GM18868 (cell line): ENCODE measurements around the gene SLC4A5.

Source experiments
- ATAC-seq: cut with Tn5 transposase; IDR thresholded peaks from one replicate; pipeline ENCODE4 v1.9.1; 2021; ENCODE audit warnings: mild to moderate bottlenecking, moderate library complexity; ENCODE audit not compliant: unreplicated experiment

The SLC4A5 gene, protein sequence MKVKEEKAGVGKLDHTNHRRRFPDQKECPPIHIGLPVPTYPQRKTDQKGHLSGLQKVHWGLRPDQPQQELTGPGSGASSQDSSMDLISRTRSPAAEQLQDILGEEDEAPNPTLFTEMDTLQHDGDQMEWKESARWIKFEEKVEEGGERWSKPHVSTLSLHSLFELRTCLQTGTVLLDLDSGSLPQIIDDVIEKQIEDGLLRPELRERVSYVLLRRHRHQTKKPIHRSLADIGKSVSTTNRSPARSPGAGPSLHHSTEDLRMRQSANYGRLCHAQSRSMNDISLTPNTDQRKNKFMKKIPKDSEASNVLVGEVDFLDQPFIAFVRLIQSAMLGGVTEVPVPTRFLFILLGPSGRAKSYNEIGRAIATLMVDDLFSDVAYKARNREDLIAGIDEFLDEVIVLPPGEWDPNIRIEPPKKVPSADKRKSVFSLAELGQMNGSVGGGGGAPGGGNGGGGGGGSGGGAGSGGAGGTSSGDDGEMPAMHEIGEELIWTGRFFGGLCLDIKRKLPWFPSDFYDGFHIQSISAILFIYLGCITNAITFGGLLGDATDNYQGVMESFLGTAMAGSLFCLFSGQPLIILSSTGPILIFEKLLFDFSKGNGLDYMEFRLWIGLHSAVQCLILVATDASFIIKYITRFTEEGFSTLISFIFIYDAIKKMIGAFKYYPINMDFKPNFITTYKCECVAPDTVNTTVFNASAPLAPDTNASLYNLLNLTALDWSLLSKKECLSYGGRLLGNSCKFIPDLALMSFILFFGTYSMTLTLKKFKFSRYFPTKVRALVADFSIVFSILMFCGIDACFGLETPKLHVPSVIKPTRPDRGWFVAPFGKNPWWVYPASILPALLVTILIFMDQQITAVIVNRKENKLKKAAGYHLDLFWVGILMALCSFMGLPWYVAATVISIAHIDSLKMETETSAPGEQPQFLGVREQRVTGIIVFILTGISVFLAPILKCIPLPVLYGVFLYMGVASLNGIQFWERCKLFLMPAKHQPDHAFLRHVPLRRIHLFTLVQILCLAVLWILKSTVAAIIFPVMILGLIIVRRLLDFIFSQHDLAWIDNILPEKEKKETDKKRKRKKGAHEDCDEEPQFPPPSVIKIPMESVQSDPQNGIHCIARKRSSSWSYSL

DNA sequence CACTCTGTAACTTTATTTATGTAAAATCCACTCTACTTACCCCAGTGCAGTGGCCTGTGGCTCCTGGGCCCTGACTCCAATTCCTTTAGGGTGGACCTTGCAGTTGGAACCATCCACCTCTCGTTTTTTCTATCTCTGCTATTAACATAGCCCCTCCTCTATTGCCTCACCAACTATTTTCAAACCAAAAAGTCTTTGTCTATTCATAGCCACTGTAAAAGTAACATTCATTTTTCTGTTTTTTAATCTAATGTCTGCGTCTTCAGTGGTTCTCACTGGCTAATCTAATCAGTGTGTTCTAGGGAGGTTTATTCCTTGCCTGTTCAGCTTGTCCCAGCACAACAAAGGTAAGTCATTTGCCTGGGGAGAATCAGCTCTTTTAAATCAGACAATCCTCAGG lies at the start of gene SLC4A5:
Gene SLC4A5, minus strand, starts transcription at position 101 of the 400 bp plus-strand sequence. CDS start 28,393 bp downstream, outside the sequence.
- ATAC-seq = no peak

DNA sequence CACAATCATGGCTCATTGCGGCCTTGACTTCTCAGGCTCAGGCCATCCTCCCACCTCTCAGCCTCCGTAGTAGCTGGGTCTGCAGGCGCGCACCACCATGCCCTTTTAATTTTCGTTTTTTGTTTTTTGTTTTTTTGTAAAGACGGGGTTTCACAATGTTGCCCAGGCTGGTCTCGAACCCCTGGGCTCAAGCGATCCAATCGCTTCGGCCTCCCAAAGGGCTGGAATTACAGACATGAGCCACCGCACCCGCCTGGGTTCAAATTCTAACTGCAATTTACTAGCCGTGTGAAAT lies 49.2 kb upstream of the SLC4A5 start:
- no peak for ATAC-seq

DNA sequence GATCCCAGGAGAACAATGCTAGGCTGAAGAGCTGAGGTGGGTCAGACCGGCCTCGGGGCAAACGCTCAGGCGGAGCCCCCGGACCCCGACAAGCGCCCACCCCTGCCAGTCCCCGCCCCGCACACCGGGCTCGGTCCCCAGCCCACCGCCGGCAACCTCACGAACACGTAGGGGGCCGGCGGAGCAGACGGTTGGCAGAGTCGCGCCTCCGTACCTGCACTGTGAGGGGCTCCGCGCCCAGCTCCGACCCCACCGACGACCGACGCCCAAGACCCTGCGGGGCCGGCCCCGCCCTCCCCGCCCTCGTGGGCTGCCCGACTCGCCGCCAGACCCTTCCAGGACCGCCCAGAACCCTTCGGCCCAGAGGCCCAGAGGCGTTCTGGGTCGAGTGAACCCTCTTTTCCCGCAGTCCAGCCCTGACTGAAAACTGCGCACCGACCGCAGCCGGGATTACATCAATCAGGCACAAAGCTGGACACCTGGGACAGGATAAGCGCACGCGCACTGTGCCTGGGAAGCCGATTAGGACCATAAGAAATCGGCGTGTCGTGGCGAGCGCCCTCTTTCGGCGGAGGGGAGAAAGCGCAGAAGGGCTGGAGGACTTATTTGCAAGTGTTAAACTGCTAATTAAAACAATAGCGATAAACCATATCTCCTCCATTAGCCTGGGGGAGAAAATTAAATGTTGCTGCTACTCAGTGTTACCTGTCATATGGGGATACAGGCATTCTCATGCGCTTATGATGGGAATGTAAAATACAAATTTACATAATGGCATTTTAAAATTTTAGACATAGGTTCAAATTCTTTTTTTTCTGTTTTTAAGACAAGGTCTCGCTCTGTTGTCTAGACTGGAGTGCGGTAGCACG lies 48.6 kb upstream of the SLC4A5 start:
- peak; percentile 50 for ATAC-seq

DNA sequence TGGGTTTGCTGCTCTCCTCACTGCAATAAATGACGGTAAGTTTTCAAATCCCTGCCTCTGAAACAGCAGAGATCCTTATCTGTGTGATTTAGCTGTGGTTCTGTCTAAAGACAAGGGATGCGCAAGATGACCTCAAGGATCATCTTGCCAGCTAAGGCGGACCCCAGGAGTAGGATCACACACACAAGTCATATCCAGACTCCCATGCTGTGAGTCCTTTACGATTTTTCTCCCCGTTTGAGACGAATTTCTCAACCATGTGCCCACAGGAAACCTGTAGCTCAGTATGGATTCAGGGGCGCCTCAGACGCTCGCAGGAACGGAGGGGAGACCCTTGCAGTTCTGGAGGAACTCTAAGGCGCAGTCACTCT lies 48.0 kb upstream of the SLC4A5 start:
- peak; percentile 6 for ATAC-seq

DNA sequence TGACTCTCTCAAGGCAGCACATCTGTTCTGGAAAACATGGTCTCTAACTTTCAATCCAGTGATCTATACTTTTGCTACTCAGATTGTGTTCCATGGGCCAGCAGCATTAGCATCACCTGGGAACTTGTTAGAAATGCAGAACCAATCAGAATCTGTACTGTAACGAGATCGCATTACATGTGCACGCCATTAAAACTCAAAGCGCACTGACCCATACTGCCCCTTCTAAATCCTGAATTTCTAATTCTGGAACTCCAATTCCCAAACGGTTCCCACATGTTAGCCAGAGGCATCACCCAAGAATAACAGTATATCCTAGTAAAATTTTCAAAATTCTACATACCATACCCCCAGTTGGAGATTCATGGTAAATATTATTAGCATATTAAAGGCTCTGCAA lies 47.4 kb upstream of the SLC4A5 start:
- ATAC-seq = no peak

DNA sequence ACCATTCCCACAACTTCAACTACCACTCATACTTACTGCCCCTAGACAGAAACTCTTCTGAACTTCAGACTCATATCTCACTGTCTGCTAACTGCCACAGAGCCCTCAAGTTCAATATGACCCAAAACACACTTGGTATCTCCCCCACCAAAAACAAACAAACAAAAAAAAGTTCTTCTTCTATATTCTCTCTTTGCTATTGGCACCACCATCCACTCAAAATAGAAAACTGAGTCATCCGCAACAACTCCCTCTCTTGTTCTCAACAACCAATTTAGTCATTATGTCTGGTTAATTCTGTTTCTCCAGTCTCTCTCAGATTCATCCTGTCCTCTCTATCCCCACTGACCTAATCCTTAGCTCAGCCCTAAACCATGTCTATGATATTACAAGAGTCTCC lies 44.1 kb upstream of the SLC4A5 start:
- ATAC-seq = peak; percentile 52

DNA sequence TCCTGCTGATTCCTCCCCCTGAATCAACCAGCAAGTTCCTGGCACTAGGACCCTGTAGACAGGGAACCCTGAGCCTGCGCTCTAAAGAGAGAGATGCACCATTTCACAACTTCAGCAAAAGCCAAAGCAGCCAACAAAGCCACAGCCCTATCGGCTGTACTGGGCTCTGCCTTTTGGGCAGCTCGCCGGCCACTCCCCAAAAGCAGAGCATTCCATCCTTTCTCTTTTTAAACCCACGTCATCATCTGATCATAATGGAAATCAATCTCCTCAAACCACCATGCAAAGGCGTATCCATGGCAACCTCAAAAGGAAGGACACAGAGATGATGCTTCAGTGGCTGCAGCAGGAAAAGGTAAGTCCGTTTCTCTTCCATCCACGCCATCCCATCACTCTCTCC lies 42.2 kb upstream of the SLC4A5 start:
- no peak for ATAC-seq

DNA sequence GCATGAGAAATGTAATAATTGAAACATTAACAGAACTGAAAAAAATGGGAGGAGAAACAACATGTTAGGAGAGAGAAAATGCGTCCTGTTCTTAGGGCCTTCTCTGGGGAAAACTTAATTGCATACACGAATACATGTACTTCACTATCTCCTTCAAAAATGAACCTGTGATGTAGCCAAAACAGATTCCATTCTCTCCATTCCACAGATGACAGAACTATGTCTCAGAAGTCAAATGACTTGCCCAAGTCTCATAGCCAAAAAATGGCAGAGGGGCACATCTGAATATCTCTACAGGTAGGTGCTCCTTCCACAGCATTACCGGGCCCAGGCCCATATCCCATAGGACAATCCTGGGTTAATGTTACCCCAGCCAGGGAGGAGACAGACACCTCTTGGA lies 40.8 kb upstream of the SLC4A5 start:
- ATAC-seq = no peak

DNA sequence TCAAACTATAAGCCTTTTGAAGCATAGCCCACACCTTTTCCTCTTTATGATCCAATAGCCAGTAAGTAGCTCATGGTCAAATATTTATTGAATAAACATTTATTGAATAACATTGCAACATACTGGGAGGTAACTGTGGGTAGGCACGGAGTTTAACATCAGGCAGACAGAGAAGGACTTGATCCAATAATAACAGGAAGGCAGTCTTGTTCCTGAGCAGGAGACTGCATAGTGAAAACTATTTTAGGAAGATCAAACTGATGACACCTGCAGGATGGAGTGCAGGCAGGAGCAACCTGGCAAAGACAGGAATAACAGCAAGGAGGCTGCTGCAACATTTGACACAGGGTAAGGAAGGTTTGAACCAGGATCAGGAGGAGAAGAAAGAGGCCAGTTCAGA lies 40.0 kb upstream of the SLC4A5 start:
- no peak for ATAC-seq

DNA sequence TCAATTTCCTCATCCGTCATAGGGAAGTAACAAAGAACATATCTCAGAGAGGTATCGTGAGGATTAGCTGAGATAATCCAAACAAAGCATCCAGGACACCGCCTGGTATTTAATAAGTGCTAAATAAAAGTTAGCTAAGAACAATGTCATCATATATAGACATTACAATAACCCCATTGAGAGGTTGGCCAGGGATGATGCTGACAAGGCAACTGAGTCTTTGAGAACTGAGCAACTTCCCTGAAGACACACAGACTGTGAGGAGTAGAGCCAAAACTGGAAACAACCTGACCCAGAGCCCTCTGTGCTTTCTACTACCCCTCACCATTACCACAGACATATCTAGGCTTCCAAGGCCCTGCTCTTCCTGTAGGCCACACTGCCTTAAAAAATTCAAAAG lies 38.5 kb upstream of the SLC4A5 start:
- ATAC-seq = no peak

DNA sequence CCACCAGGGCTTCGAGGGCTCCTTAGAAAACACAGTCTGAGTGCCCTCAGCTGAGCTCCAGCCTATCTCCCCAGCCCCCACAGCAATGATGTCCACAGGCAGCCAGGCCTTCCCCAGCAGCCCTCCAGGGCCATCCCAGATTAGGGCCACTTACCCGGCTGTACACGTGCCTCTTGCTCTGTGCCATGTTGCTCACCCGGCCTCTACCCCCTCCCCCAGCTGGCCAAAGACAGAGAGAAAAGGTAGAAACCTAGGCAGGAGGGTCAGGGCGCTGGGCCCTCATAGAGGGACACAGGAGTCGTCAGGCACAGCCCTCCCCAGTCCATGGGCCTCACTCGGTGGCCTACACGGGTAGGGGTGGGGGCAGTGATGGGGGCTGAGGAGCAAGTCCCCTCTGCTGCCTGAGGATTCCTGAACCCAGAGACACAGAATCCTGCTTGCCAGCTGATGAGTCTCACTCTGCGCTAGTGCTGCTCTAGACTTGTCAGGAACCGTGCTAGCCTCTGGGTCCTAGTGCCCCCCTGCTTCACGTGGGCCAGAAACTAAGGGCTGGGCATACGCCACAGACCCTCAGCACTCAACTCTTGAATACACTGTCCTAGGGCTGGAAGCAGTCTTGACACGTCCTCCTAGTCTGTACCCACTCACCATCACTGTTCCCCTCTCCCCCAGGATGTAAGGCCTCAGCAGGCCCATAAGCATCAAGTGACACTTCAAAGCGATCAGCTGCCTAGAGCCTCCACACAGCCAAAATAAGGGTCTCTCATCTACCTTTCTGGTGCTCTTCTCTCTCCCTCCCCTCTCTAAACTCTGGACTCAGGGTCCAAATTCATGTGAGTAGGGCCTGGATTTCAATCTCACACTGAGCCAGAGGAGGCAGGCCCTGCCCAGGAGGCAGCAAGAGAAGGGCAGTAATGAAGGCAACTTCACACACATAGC lies 36.9 kb upstream of the SLC4A5 start, which contains the start of gene DCTN1:
Gene DCTN1, minus strand, starts transcription at position 461 of the 939 bp plus-strand sequence. Its CDS starts 274 bp downstream, at position 187.
- peak; percentile 77 for ATAC-seq

DNA sequence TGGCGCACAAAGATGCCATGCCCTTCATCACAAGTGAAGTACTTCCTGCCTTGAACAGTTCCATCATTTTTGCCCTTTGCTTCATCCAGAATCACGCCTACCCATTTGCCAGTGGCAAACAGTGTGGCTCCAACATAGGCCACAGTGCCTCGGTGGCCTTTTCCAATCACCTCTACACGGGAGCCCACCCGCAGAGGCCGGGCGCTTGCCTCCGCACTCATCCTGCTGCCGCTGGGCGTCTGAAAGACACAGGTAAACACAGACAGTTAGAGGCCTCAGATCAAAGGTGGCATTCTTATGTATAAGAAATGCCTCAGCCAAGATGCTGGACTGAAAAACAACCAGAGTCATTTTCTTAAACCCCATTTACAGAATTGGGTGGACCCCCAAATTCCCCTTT lies 34.8 kb upstream of the SLC4A5 start:
- ATAC-seq = no peak

DNA sequence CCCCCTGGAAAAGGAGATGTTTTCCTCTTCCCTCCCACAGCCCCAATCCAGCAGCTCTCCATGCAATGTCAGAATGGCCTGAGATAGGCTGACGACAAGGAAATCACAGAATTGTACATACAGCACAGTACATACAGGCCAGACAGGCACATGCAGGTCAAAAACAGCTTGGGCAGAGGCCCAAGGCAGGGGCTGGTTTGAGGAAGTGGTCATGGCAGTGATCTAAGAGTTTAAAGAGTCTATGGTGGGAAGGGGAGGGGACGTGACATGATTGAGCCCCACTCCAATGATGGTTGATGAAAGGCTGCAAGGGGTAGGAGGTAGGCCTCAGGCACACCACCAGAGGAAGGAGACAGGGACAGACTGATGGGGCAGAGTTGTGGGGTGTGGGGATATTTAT lies 32.6 kb upstream of the SLC4A5 start:
- ATAC-seq = no peak

DNA sequence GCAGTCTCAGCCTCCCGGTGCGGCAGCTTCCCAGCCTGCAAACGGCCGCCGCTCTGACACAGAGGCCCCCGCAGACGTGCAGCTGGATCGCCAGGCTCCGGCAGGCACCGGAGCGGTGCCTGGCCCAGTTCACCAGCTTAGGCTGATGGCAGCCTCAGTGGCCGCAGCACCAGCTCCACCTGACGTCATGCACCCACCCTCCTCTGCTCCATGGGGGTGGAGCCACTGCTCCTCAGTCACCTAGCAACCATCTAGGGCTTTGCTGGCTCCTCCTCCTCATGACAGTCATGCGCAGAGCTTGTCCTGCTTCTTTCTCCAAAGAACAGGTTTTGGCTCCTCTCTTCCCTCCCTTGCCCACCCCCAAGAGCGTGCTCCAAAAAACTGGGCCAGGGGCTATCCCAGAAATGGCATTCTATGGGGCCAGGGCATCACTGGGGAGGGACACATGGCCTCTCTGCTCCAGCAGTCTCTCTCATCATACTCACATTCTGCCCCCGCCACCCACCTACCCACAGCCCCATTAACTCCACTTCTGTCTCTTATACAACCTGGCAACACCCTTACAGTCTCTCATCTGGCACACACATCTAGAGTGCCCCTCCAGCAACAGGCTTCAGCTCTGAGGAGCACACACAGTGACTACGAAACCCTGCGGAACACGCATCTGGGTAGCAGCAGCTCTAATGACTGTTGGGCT lies 31.4 kb upstream of the SLC4A5 start:
- ATAC-seq = no peak

DNA sequence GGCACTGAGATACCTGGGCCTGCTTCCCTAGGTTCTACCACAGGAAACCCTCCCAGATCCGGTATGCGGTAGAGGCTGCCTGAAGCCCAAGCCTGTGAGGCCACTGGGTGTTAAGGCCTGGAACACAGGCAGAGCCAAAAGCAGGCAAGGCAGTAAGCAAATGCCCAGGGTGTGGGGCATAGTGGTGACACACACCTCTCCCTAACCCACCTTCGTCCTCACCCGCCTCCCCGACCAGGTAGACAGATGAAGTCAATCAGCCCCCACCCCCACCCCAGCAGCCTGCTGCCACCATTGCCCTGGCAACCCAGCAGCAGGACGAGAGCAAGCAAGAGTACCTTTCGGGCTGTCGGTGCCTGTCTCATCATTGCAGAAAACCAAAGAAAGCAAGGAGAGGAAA lies 30.8 kb upstream of the SLC4A5 start:
- ATAC-seq = no peak

DNA sequence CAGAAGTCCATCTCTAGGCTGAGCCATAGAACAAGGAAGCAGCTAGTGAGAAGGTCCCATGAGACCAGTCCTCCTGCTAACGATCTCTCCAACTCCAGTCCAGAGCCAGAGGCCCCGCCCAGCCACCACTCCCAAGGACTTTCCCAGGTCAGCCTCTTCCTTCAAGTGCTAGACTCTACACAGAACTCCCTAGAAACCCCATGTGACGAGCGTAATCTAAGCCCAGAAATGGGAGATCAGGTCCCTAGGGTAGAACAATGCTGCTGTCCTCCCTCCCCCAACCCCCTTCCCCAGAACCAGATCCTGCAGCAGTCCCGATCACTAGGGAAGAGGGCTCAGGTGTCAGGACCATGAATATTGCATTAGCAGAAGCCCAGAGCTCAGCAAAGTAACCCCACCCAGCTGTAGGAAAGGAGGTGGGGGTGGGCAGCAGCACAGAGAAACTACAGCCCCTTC lies 30.0 kb upstream of the SLC4A5 start:
- no peak for ATAC-seq

DNA sequence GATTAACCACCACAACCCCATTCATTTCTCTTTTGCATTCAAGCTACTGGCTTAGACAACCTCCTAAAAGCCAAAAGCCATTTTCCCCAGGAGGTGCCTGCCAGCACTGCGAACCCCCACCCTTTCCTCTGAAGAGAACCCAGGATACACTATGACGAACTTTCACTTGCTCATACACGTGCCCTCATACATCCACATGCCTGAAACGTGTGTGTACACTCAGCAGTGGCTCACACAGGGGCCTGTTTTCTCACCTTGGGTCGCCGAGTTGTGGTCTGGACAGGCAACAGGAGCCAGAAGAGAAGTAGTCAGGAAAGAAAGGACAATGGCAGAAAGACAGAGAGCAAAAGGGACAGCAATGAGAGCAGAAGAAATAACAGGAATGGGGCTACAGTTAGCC lies 29.5 kb upstream of the SLC4A5 start:
- no peak for ATAC-seq

DNA sequence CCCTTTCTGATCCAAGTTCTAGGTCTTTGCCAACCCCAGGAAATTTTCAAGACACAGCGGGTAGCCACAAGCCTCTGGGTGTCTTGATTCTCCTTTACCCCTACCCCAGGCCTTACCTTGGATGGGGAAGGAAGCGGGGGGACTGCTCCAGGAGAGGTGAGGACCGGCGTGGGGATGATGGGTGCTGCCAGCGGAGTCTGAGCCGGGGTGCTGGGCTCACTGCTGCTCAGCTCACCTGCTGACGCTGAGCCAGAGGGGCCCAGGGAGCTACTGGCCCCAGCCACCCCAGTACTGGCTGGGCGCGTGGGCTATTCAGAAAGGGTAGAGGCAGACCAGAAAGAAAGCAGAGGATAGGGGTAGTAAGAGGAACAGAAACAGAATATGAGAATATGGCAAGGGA lies 28.2 kb upstream of the SLC4A5 start:
- no peak for ATAC-seq

DNA sequence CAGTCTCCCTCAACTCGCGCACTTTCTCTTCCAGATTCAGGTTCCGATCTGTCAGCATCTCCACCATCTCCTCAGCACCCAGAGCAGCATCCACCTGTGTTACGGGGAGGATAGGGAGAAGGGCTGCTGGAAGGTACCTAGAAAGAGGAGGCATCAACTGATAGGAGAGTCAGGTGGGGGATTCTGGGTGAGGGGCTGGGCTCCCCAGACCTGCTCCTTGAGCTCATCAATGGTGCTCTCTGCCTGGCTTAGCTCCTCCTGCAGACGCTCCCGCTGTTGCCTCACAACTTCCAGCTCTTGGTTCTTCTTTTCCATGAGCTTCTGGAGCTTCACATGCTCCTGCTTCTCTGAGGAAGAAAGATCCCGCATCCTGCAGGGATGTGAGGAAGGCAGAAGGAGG lies 26.8 kb upstream of the SLC4A5 start:
- no peak for ATAC-seq
